ENCODE measurements around the gene METTL9.
"Not testable (repeated sequence)": the region's sequence is repeated elsewhere in the genome, so short reads cannot be mapped to it uniquely, and the experiment has no call there.

The METTL9 gene

DNA sequence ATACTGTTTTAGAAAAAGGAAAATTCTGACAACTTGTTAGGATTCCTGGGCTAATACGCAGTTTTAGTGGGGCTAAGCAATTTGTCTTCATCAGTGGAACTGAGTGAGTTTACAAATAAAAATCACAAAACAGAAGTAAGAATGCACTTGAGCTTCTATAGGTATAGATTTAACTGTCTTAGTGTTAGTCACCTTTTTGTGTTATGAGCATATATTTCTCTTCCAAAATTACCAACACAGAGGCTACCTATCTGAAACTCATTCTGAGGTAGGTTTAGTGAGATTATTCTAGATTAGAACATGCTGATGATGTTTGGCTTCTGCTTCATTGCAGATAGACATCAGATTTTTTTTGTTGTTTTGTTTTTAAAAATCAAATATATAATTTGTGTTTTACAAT lies 23.2 kb downstream of the METTL9 start:
- Histone ChIP-seq H3K4me3 (replicated peaks; ENCODE audit: low read depth, low read length) (no peak overlapping the region), H3K27me3 (replicated peaks; ENCODE audit: control insufficient read depth, insufficient read depth, low read length) (no peaks in the 10 kb centered on the region), H3K36me3 (ENCODE audit: control insufficient read depth, insufficient read depth, low read length) (no peaks in the 10 kb centered on the region; the same call in 1 of the 2 replicates)
- no peak for TF ChIP-seq CTCF (IDR thresholded peaks at IDR 0.05; ENCODE audit: insufficient read depth, low read length, poor library complexity, severe bottlenecking)
- DNase-seq (ENCODE audit: extremely low read depth, insufficient read length), result no peak

- no peak for TF ChIP-seq CTCF (IDR thresholded peaks at IDR 0.05; ENCODE audit: insufficient read depth, low read length, poor library complexity, severe bottlenecking)
- Histone ChIP-seq H3K4me3 (replicated peaks; ENCODE audit: low read depth, low read length) (no peak overlapping the region), H3K36me3 (ENCODE audit: control insufficient read depth, insufficient read depth, low read length) (no peaks in the 10 kb centered on the region; the same call in 1 of the 2 replicates), H3K27me3 (replicated peaks; ENCODE audit: control insufficient read depth, insufficient read depth, low read length) (no peaks in the 10 kb centered on the region)
- DNase-seq (ENCODE audit: extremely low read depth, insufficient read length), result no peak
These were observed 25.6 kb downstream of the METTL9 start for GRCh38 chr16:21625026-21625425.

DNA sequence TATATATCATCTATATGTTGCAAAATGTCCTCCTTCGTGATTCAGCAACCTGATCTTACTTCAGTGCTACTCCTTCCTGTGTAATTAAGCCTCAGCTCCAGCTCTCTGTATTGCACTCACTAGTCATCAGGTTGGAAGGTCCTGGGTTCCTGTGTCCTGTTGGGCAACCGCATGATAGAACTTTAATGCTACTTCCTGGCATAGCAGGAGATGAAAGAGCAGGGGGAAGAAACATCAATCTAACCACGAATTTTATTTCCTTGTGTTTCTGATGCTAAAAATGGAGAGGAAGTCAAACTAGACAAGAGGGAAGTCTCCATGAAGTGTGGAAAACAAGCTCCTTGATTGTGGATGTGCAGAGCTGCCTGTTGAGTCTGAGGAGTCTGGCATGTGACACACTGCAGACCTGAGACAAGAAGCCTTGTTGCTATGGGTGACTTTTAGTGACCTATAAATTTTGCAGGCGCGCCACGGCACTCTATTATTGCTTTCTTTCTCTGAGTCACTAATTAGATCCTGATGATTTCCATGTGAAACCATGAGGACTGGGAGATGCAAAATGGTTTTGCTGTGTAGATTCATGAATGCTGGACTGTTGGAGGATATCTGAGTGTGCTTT lies 27.4 kb downstream of the METTL9 start:
- no peak for TF ChIP-seq CTCF (IDR thresholded peaks at IDR 0.05; ENCODE audit: insufficient read depth, low read length, poor library complexity, severe bottlenecking)
- Histone ChIP-seq H3K27me3 (replicated peaks; ENCODE audit: control insufficient read depth, insufficient read depth, low read length) (no peaks in the 10 kb centered on the region), H3K36me3 (ENCODE audit: control insufficient read depth, insufficient read depth, low read length) (no peaks in the 10 kb centered on the region; the same call in 1 of the 2 replicates), H3K4me3 (replicated peaks; ENCODE audit: low read depth, low read length) (no peak overlapping the region)
- DNase-seq (ENCODE audit: extremely low read depth, insufficient read length), result no peak

GRCh38 chr16:21628121-21628726 lies 28.8 kb downstream of the METTL9 start:
- Histone ChIP-seq H3K36me3 (ENCODE audit: control insufficient read depth, insufficient read depth, low read length) (no peaks in the 10 kb centered on the region; the same call in 1 of the 2 replicates), H3K27me3 (replicated peaks; ENCODE audit: control insufficient read depth, insufficient read depth, low read length) (no peaks in the 10 kb centered on the region), H3K4me3 (replicated peaks; ENCODE audit: low read depth, low read length) (no peak overlapping the region)
- DNase-seq (ENCODE audit: extremely low read depth, insufficient read length), result no peak
- no peak for TF ChIP-seq CTCF (IDR thresholded peaks at IDR 0.05; ENCODE audit: insufficient read depth, low read length, poor library complexity, severe bottlenecking)

DNA sequence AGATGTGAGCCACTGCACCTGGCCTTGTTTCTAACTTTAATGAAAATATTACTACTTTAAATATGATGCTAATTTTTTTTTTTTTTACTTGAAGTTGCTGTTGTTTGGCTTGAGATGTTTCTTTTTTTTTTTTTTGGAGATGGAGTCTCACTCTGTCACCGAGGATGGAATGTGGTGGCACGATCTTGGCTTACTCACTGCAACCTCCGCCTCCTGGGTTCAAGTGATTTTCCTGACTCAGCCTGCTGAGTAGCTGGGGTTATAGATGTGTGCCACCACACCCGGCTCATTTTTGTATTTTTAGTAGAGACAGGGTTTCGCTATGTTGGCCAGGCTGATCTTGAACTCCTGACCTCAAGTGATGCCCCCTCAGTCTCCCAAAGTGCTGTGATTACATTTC lies 29.4 kb downstream of the METTL9 start:
- Histone ChIP-seq H3K27me3 (replicated peaks; ENCODE audit: control insufficient read depth, insufficient read depth, low read length) (no peaks in the 10 kb centered on the region), H3K36me3 (ENCODE audit: control insufficient read depth, insufficient read depth, low read length) (no peaks in the 10 kb centered on the region; the same call in 1 of the 2 replicates), H3K4me3 (replicated peaks; ENCODE audit: low read depth, low read length) (no peak overlapping the region)
- no peak for TF ChIP-seq CTCF (IDR thresholded peaks at IDR 0.05; ENCODE audit: insufficient read depth, low read length, poor library complexity, severe bottlenecking)
- no peak for DNase-seq (ENCODE audit: extremely low read depth, insufficient read length)

DNA sequence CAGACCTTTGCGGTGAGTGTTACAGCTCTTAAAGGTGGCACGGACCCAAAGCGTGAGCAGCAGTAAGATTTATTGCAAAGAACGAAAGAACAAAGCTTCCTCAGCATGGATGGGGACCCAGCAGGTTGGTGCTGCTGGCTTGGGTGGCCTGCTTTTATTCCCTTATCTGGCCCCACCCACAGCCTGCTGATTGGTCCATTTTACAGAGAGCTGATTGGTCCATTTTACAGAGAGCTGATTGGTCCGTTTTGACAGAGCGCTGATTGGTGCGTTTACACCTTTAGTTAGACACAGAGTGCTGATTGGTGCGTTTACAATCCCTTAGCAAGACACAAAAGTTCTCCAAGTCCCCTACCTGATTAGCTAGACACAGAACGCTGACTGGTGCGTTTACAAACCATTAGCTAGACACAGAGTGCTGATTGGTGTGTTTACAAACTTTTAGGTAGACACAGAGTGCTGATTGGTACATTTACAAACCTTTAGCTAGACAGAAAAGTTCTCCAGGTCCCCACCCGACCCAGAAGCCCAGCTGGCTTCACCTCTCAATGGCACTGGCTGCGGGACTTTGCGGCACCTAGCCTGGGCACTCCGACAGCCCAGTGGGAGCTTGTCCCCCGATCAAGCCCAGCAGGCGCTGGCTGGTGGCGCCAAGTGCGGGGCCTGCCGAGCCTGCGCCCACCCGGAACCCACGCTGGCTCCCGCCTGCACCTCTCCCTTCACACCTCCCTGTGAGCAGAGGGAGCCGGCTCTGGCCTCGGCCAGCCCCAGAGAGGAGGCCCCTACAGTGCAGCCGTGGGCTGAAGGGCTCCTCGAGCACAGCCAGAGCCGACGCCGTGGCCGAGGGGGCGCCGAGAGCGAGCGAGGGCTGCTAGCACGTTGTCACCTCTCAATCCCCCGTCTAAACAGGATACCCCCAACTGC lies 30.5 kb downstream of the METTL9 start:
- H3K36me3 ChIP-seq (ENCODE audit: control insufficient read depth, insufficient read depth, low read length); H3K27me3 ChIP-seq (replicated peaks; ENCODE audit: control insufficient read depth, insufficient read depth, low read length); H3K4me3 ChIP-seq (replicated peaks; ENCODE audit: low read depth, low read length); DNase-seq (ENCODE audit: extremely low read depth, insufficient read length): not testable (repeated sequence)

GRCh38 chr16:21630866-21631265 lies 31.5 kb downstream of the METTL9 start:
- H3K36me3 ChIP-seq (ENCODE audit: control insufficient read depth, insufficient read depth, low read length), result not testable (repeated sequence)

GRCh38 chr16:21631376-21631775 lies 32.0 kb downstream of the METTL9 start:
- H3K4me3 ChIP-seq (replicated peaks; ENCODE audit: low read depth, low read length); H3K27me3 ChIP-seq (replicated peaks; ENCODE audit: control insufficient read depth, insufficient read depth, low read length); H3K36me3 ChIP-seq (ENCODE audit: control insufficient read depth, insufficient read depth, low read length); DNase-seq (ENCODE audit: extremely low read depth, insufficient read length): not testable (repeated sequence)

More at GRCh38 chr16:21630866-21631265, 31.5 kb downstream of the METTL9 start:
- H3K4me3 ChIP-seq (replicated peaks; ENCODE audit: low read depth, low read length); H3K27me3 ChIP-seq (replicated peaks; ENCODE audit: control insufficient read depth, insufficient read depth, low read length); DNase-seq (ENCODE audit: extremely low read depth, insufficient read length): not testable (repeated sequence)

Measured in GM06990 (cell line).